Measurements from ENCODE around the gene PDXP.

Gene PDXP

GRCh38 chr22:37629928-37630327 lies 28.6 kb upstream of the PDXP start:
- no peak for DNase-seq

GRCh38 chr22:37630839-37631435 lies 27.6 kb upstream of the PDXP start:
- DNase-seq: no peak

GRCh38 chr22:37631448-37632173 lies 26.9 kb upstream of the PDXP start:
- DNase-seq: no peak

GRCh38 chr22:37632174-37633088 lies 26.1 kb upstream of the PDXP start:
- no peak for DNase-seq

GRCh38 chr22:37633089-37633624 lies 25.4 kb upstream of the PDXP start:
- no peak for DNase-seq

- DNase-seq: peak; percentile 35
Measured at GRCh38 chr22:37633625-37634416, 24.7 kb upstream of the PDXP start.

- no peak for DNase-seq
Measured at GRCh38 chr22:37634417-37634924, 24.1 kb upstream of the PDXP start.

GRCh38 chr22:37635157-37635556 lies 23.4 kb upstream of the PDXP start:
- DNase-seq: no peak

- no peak for DNase-seq
Measured at GRCh38 chr22:37636186-37636948, 22.2 kb upstream of the PDXP start.

GRCh38 chr22:37636949-37637273 lies 21.6 kb upstream of the PDXP start:
- DNase-seq: no peak

GRCh38 chr22:37638391-37639069 lies 20.0 kb upstream of the PDXP start:
- DNase-seq: no peak

- DNase-seq: no peak
Measured at GRCh38 chr22:37639070-37639760, 19.3 kb upstream of the PDXP start, which contains the start of gene SH3BP1. Gene SH3BP1, plus strand, starts transcription at chr22:37639669. Its CDS starts 119 bp downstream, at chr22:37639788.

GRCh38 chr22:37639771-37640590 lies 18.5 kb upstream of the PDXP start:
- DNase-seq: no peak

GRCh38 chr22:37640591-37641560 lies 17.6 kb upstream of the PDXP start:
- no peak for DNase-seq

GRCh38 chr22:37641561-37641949 lies 17.0 kb upstream of the PDXP start:
- no peak for DNase-seq

GRCh38 chr22:37643225-37643847 lies 15.2 kb upstream of the PDXP start:
- DNase-seq: peak; percentile 54

- DNase-seq: no peak
Measured at GRCh38 chr22:37647317-37647716, 11.2 kb upstream of the PDXP start.

GRCh38 chr22:37647928-37648327 lies 10.6 kb upstream of the PDXP start:
- DNase-seq: no peak
